Measurements from ENCODE around the gene SIAH2.

DNA sequence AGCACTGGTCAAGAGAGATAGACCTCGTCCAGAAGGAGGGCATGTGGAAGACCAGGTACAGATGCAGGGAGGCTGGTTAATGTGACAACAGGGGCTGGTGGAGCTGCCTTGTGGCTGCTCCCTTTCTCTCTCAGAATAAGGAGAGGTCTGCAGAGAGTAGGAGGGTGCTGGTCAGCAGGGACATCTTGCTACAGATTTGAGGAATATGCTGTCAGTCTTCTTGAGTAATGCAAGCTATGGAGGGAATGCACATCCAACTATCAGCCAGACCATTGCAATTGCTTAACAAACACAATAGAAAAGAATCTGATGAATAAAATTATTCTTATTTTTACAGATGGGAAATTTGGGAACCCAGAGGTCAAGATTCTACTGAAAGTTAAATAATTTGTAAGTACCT is 20.3 kb upstream of the SIAH2 start:
- TF ChIP-seq, protein P1, sequence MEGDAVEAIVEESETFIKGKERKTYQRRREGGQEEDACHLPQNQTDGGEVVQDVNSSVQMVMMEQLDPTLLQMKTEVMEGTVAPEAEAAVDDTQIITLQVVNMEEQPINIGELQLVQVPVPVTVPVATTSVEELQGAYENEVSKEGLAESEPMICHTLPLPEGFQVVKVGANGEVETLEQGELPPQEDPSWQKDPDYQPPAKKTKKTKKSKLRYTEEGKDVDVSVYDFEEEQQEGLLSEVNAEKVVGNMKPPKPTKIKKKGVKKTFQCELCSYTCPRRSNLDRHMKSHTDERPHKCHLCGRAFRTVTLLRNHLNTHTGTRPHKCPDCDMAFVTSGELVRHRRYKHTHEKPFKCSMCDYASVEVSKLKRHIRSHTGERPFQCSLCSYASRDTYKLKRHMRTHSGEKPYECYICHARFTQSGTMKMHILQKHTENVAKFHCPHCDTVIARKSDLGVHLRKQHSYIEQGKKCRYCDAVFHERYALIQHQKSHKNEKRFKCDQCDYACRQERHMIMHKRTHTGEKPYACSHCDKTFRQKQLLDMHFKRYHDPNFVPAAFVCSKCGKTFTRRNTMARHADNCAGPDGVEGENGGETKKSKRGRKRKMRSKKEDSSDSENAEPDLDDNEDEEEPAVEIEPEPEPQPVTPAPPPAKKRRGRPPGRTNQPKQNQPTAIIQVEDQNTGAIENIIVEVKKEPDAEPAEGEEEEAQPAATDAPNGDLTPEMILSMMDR (IDR thresholded peaks at IDR 0.05): no peak
- no peak for TF ChIP-seq ZFX (IDR thresholded peaks at IDR 0.05; ENCODE audit: borderline replicate concordance)
